Naive thymus-derived CD4-positive, alpha-beta T cell (primary cell): ENCODE measurements around the gene ARAF. TPM values are rescaled to one million over a fixed set of nuclear protein-coding genes. Genes with fewer than 3 reads are reported as not detected.
"Not testable (repeated sequence)": the region's sequence is repeated elsewhere in the genome, so short reads cannot be mapped to it uniquely, and the experiment has no call there.

Experiments used
- ATAC-seq: fragments of 150-1000 bp; cut with Tn5 transposase; 2 replicates; pipeline ENCODE4 v1.10.0; 2021; ENCODE audit warnings: mild to moderate bottlenecking, moderate library complexity
- CTCF ChIA-PET: fragments of 350-600 bp; sonication (Branson Sonifier 250); formaldehyde crosslinking; loops from one replicate; lab custom pipeline; 2021; ENCODE audit warnings: antibody characterized with exemption; lab: Charles Lee
- POLR2A ChIA-PET: fragments of 350-600 bp; sonication (Branson Sonifier 250); formaldehyde crosslinking; loops from one replicate; lab custom pipeline; 2021; ENCODE audit warnings: antibody characterized with exemption, inconsistent platforms; lab: Charles Lee
- DNase-seq, 9 donors: peaks; one replicate each; pipeline versions ENCODE4 v3.0.0 to v3.0.0-alpha.2; 2020 to 2022; ENCODE audit warnings: mixed read lengths in 1 of 9
- H3K27ac ChIP-seq: one replicate; pipeline ENCODE4 v1.7.0; 2013; ENCODE audit warnings: mild to moderate bottlenecking, low read depth, low read length, moderate library complexity
- H3K27me3 ChIP-seq, 2 donors: one replicate each; pipeline ENCODE4 v1.7.0; 2013; ENCODE audit warnings: low read length in 2 of 2, mild to moderate bottlenecking in 2 of 2, moderate library complexity in 2 of 2; ENCODE audit not compliant: control insufficient read depth in 2 of 2, insufficient read depth in 2 of 2
- H3K36me3 ChIP-seq, 3 experiments: 1 replicate in 2 of 3; 2 replicates in 1 of 3; pipeline ENCODE4 v1.7.0; 2013; ENCODE audit warnings: low read length in 3 of 3, mild to moderate bottlenecking in 3 of 3, moderate library complexity in 1 of 3; ENCODE audit not compliant: insufficient read depth in 3 of 3, control insufficient read depth in 2 of 3
- H3K4me1 ChIP-seq, 2 donors: one replicate each; pipeline ENCODE4 v1.7.0; 2013; ENCODE audit warnings: low read length in 2 of 2, mild to moderate bottlenecking in 2 of 2, moderate library complexity in 1 of 2; ENCODE audit not compliant: control insufficient read depth in 2 of 2, insufficient read depth in 2 of 2
- H3K4me3 ChIP-seq: 2 replicates; pipeline ENCODE4 v1.7.0; 2013; ENCODE audit warnings: mild to moderate bottlenecking, low read length
- H3K9me3 ChIP-seq, 3 experiments: 1 replicate in 2 of 3; 2 replicates in 1 of 3; pipeline ENCODE4 v1.7.0; 2013; ENCODE audit warnings: low read length in 3 of 3; ENCODE audit not compliant: control insufficient read depth in 2 of 3
- H3K27ac Mint-ChIP-seq, 9 donors: one replicate each; pipeline ENCODE4 v1.8.0; 2020 to 2022; ENCODE audit warnings: mixed read lengths in 9 of 9, mild to moderate bottlenecking in 8 of 9, moderate library complexity in 5 of 9, inconsistent platforms in 2 of 9
- H3K27me3 Mint-ChIP-seq, 5 donors: one replicate each; pipeline ENCODE4 v1.8.0; 2021 to 2022; ENCODE audit warnings: mixed read lengths in 5 of 5, mild to moderate bottlenecking in 1 of 5
- H3K36me3 Mint-ChIP-seq, 5 donors: one replicate each; pipeline ENCODE4 v1.8.0; 2020 to 2022; ENCODE audit warnings: mixed read lengths in 5 of 5, mild to moderate bottlenecking in 3 of 5, inconsistent platforms in 1 of 5
- H3K4me1 Mint-ChIP-seq, 7 donors: one replicate each; pipeline ENCODE4 v1.8.0; 2020 to 2022; ENCODE audit warnings: mixed read lengths in 7 of 7, mild to moderate bottlenecking in 3 of 7, inconsistent platforms in 1 of 7
- H3K4me3 Mint-ChIP-seq, 10 donors: one replicate each; pipeline ENCODE4 v1.8.0; 2020 to 2022; ENCODE audit warnings: mild to moderate bottlenecking in 10 of 10, mixed read lengths in 10 of 10, moderate library complexity in 6 of 10, inconsistent platforms in 2 of 10
- H3K9me3 Mint-ChIP-seq, 11 donors: one replicate each; pipeline ENCODE4 v1.8.0; 2020 to 2022; ENCODE audit warnings: mixed read lengths in 11 of 11, mild to moderate bottlenecking in 4 of 11, inconsistent platforms in 1 of 11, moderate library complexity in 1 of 11
- intact Hi-C, 2 donors: fragments of 100-400 bp; cut with micrococcal nuclease; formaldehyde crosslinking; loops; one replicate each; pipeline ENCODE4 v1.15.1; 2023
- polyA plus RNA-seq, 2 donors: library from polyadenylated mRNA; unstranded; fragments of 300-500 nt; fragmentation: Illumina TruSeq; gene quantifications; one replicate each; pipeline ENCODE4 v1.2.3, GENCODE V29; 2021
- total RNA-seq, 6 experiments: library from RNA in 5 of 6; stranded (reverse) in 5 of 6; gene quantifications; 1 replicate in 5 of 6; 2 replicates in 1 of 6; pipeline ENCODE4 v1.2.3 and lab custom pipeline; 2021 to 2026

The ARAF gene
- total and polyA plus RNA-seq, 7 experiments from 2014 or later, result 74.7 to 130 (median 106) TPM

- H3K27me3 ChIP-seq, result no peaks in the 10 kb centered on the region
- CTCF ChIA-PET, result no interaction called here
- peaks cover 0 to 43% (median 20%) of the 10 kb centered on the region in 11 donors for H3K9me3 Mint-ChIP-seq
- peaks cover 0 to 6% (median 0%) of the 10 kb centered on the region in 5 donors for H3K27me3 Mint-ChIP-seq
- peaks cover 5 to 14% (median 6%) of the 10 kb centered on the region in 5 donors for H3K36me3 Mint-ChIP-seq
- POLR2A ChIA-PET, result interaction anchor here (0.8 to 2.1 kb wide), 9 partner anchors 13 to 467 kb away, joined by 3 to 9 read pairs (median 4); partner anchors contain the start of gene ELK1
- intact Hi-C loops, result loop anchor here in 1 of 2 donors (1.0 kb wide), 1 partner anchor 13 kb away; the partner anchor contains the start of gene TIMP1
- no peak overlapping the region for H3K4me3 ChIP-seq
- peaks cover 4 to 23% (median 18%) of the 10 kb centered on the region in 7 donors for H3K4me1 Mint-ChIP-seq
- DNase-seq, result peak in 2 of 9 donors; percentile 24 to 27
- peak overlapping the region; percentile 59 to 90 (median 82) for H3K27ac Mint-ChIP-seq
- ATAC-seq, result no peak
- no peaks in the 10 kb centered on the region for H3K36me3 ChIP-seq
- peaks cover 0 to 6% (median 0%) of the 10 kb centered on the region in 3 experiments for H3K9me3 ChIP-seq
- peak overlapping the region; percentile 7 for H3K27ac ChIP-seq
- H3K4me1 ChIP-seq, result peaks cover 0 to 10% of the 10 kb centered on the region in 2 donors
- peak overlapping the region in 7 of 10 donors; percentile 47 to 72 (median 54) for H3K4me3 Mint-ChIP-seq
Observed at GRCh38 chrX:47595716-47596251, 34.8 kb downstream of the ARAF start.

GRCh38 chrX:47596256-47596655 lies 35.3 kb downstream of the ARAF start:
- peak overlapping the region in 8 of 10 donors; percentile 39 to 72 (median 55) for H3K4me3 Mint-ChIP-seq
- peaks cover 4 to 23% (median 18%) of the 10 kb centered on the region in 7 donors for H3K4me1 Mint-ChIP-seq
- no peaks in the 10 kb centered on the region for H3K36me3 ChIP-seq
- H3K27me3 ChIP-seq, result no peaks in the 10 kb centered on the region
- ChIA-PET POLR2A (interaction anchor here (0.8 to 2.1 kb wide), 9 partner anchors 12 to 467 kb away, joined by 3 to 9 read pairs (median 4); partner anchors contain the start of gene ELK1), CTCF (no interaction called here)
- peaks cover 0 to 47% (median 21%) of the 10 kb centered on the region in 11 donors for H3K9me3 Mint-ChIP-seq
- no peak overlapping the region for H3K4me3 ChIP-seq
- ATAC-seq (no peak), DNase-seq (no peak)
- H3K9me3 ChIP-seq, result peaks cover 0 to 6% (median 0%) of the 10 kb centered on the region in 3 experiments
- H3K27me3 Mint-ChIP-seq, result peaks cover 0 to 6% (median 0%) of the 10 kb centered on the region in 5 donors
- intact Hi-C loops, result loop anchor here in 1 of 2 donors (1.0 kb wide), 1 partner anchor 14 kb away; the partner anchor contains the start of gene TIMP1
- H3K4me1 ChIP-seq, result peaks cover 0 to 10% of the 10 kb centered on the region in 2 donors
- H3K27ac ChIP-seq, result peak overlapping the region; percentile 7
- H3K27ac Mint-ChIP-seq, result peak overlapping the region; percentile 59 to 90 (median 82)
- peaks cover 5 to 14% (median 6%) of the 10 kb centered on the region in 5 donors for H3K36me3 Mint-ChIP-seq

- CTCF ChIA-PET, result no interaction called here
- H3K27ac Mint-ChIP-seq, result peak overlapping the region in 2 of 9 donors; percentile 2 to 88
Observed at GRCh38 chrX:47597222-47597621, 36.2 kb downstream of the ARAF start.

GRCh38 chrX:47603125-47603524 lies 42.1 kb downstream of the ARAF start:
- POLR2A ChIA-PET, H3K4me3 ChIP-seq, H3K4me3 Mint-ChIP-seq, CTCF ChIA-PET, H3K36me3 ChIP-seq, H3K27ac ChIP-seq, H3K4me1 ChIP-seq, DNase-seq, H3K27me3 ChIP-seq, H3K27ac Mint-ChIP-seq, intact Hi-C loops, H3K4me1 Mint-ChIP-seq, H3K9me3 ChIP-seq, ATAC-seq, H3K36me3 Mint-ChIP-seq, H3K27me3 Mint-ChIP-seq: not testable (repeated sequence)
- peaks cover 0 to 27% (median 7%) of the 10 kb centered on the region in 11 donors for H3K9me3 Mint-ChIP-seq

More at GRCh38 chrX:47597222-47597621, 36.2 kb downstream of the ARAF start:
- Histone ChIP-seq H3K27ac (no peak overlapping the region), H3K4me1 (peaks cover 0 to 10% of the 10 kb centered on the region in 2 donors), H3K36me3 (no peaks in the 10 kb centered on the region), H3K27me3 (no peaks in the 10 kb centered on the region), H3K9me3 (peaks cover 0 to 6% (median 0%) of the 10 kb centered on the region in 3 experiments), H3K4me3 (no peak overlapping the region)
- peaks cover 5 to 14% (median 6%) of the 10 kb centered on the region in 5 donors for H3K36me3 Mint-ChIP-seq
- ATAC-seq, result no peak
- peaks cover 4 to 23% (median 18%) of the 10 kb centered on the region in 7 donors for H3K4me1 Mint-ChIP-seq
- H3K27me3 Mint-ChIP-seq, result peaks cover 0 to 9% (median 0%) of the 10 kb centered on the region in 5 donors
- H3K9me3 Mint-ChIP-seq, result peaks cover 0 to 52% (median 21%) of the 10 kb centered on the region in 11 donors
- no peak for DNase-seq
- H3K4me3 Mint-ChIP-seq, result peak overlapping the region in 1 of 10 donors; percentile 17
- intact Hi-C loops, result no loop called here
- POLR2A ChIA-PET, result interaction anchor here (0.6 to 2.1 kb wide), 2 partner anchors 10 to 53 kb away, joined by 3 to 5 read pairs; partner anchors contain the start of gene ELK1

- H3K27me3 Mint-ChIP-seq, result peaks cover 0 to 3% (median 0%) of the 10 kb centered on the region in 5 donors
- Histone ChIP-seq H3K4me3 (no peak overlapping the region), H3K27ac (no peak overlapping the region), H3K36me3 (no peaks in the 10 kb centered on the region), H3K27me3 (no peaks in the 10 kb centered on the region), H3K4me1 (no peaks in the 10 kb centered on the region), H3K9me3 (no peaks in the 10 kb centered on the region)
- POLR2A ChIA-PET, result no interaction called here
- intact Hi-C loops, result no loop called here
- no peak overlapping the region for H3K27ac Mint-ChIP-seq
- no peak overlapping the region for H3K4me3 Mint-ChIP-seq
- H3K9me3 Mint-ChIP-seq, result peaks cover 0 to 17% (median 2%) of the 10 kb centered on the region in 11 donors
- no peak for ATAC-seq
- peaks cover 0 to 12% (median 4%) of the 10 kb centered on the region in 7 donors for H3K4me1 Mint-ChIP-seq
- CTCF ChIA-PET, result no interaction called here
- H3K36me3 Mint-ChIP-seq, result no peaks in the 10 kb centered on the region
- no peak for DNase-seq
Observed at GRCh38 chrX:47605024-47605423, 44.0 kb downstream of the ARAF start.

- Mint-ChIP-seq H3K4me1 (peaks cover 0 to 12% (median 4%) of the 10 kb centered on the region in 7 donors), H3K36me3 (no peaks in the 10 kb centered on the region), H3K27ac (no peak overlapping the region), H3K4me3 (no peak overlapping the region), H3K9me3 (peaks cover 0 to 3% (median 0%) of the 10 kb centered on the region in 11 donors), H3K27me3 (peaks cover 0 to 3% (median 0%) of the 10 kb centered on the region in 5 donors)
- no peak for DNase-seq
- no peaks in the 10 kb centered on the region for H3K27me3 ChIP-seq
- intact Hi-C loops, result no loop called here
- CTCF ChIA-PET, result no interaction called here
- no peak overlapping the region for H3K4me3 ChIP-seq
- H3K4me1 ChIP-seq, result no peaks in the 10 kb centered on the region
- no peak for ATAC-seq
- no peaks in the 10 kb centered on the region for H3K36me3 ChIP-seq
- POLR2A ChIA-PET, result no interaction called here
- H3K27ac ChIP-seq, result no peak overlapping the region
- H3K9me3 ChIP-seq, result no peaks in the 10 kb centered on the region
Observed at GRCh38 chrX:47607091-47607490, 46.1 kb downstream of the ARAF start.
